Mesenchymal stem cell (in vitro differentiated cells and primary cell): ENCODE results near the gene MIP.

Experiments
- DNase-seq: peaks from one replicate; pipeline ENCODE4 v3.0.0-alpha.2; 2013
- H2AFZ ChIP-seq: one replicate; pipeline ENCODE4 v1.6.1; 2013; ENCODE audit warnings: low read depth, mild to moderate bottlenecking, control low read depth, inconsistent platforms, low read length, moderate library complexity
- H2AK5ac ChIP-seq: 2 replicates; pipeline ENCODE4 v1.6.1; 2013; ENCODE audit warnings: low read length, moderate library complexity, mild to moderate bottlenecking, inconsistent platforms; ENCODE audit not compliant: severe bottlenecking
- H2BK120ac ChIP-seq: one replicate; pipeline ENCODE4 v1.6.1; 2013; ENCODE audit warnings: low read depth, mild to moderate bottlenecking, inconsistent platforms, low read length, moderate library complexity
- H2BK12ac ChIP-seq, 2 experiments: one replicate each; pipeline ENCODE4 v1.6.1; 2013; ENCODE audit warnings: inconsistent platforms in 2 of 2, low read length in 2 of 2, mild to moderate bottlenecking in 2 of 2, moderate library complexity in 2 of 2, control low read depth in 1 of 2
- H2BK15ac ChIP-seq: one replicate; pipeline ENCODE4 v1.6.1; 2013; ENCODE audit warnings: mild to moderate bottlenecking, low read depth, inconsistent platforms; ENCODE audit not compliant: poor library complexity, severe bottlenecking
- H2BK5ac ChIP-seq: 2 replicates; pipeline ENCODE4 v1.6.1; 2013; ENCODE audit warnings: low read depth, mild to moderate bottlenecking, low read length, control low read depth, inconsistent platforms; ENCODE audit not compliant: poor library complexity, severe bottlenecking
- H3K14ac ChIP-seq, 2 experiments: one replicate each; pipeline ENCODE4 v1.6.1; 2013; ENCODE audit warnings: inconsistent platforms in 2 of 2, low read length in 2 of 2, control low read depth in 1 of 2, mild to moderate bottlenecking in 1 of 2, moderate library complexity in 1 of 2
- H3K18ac ChIP-seq, 2 experiments: one replicate each; pipeline ENCODE4 v1.6.1; 2013; ENCODE audit warnings: inconsistent platforms in 2 of 2, low read length in 2 of 2, control low read depth in 1 of 2, low read depth in 1 of 2, mild to moderate bottlenecking in 1 of 2
- H3K23ac ChIP-seq, 2 experiments: one replicate each; pipeline ENCODE4 v1.6.1; 2013; ENCODE audit warnings: inconsistent platforms in 2 of 2, low read length in 2 of 2, mild to moderate bottlenecking in 2 of 2, moderate library complexity in 2 of 2, control low read depth in 1 of 2
- H3K27ac ChIP-seq: 2 replicates; pipeline ENCODE4 v1.5.1; 2013; ENCODE audit warnings: mild to moderate bottlenecking, moderate library complexity, low read length, control low read depth, inconsistent platforms; ENCODE audit not compliant: poor library complexity, severe bottlenecking
- H3K27me3 ChIP-seq, 2 experiments: 2 replicates each; pipeline versions ENCODE4 v1.6.1 to v1.7.0; 2013; ENCODE audit warnings: low read length in 2 of 2, mild to moderate bottlenecking in 2 of 2, moderate library complexity in 2 of 2, control low read depth in 1 of 2, inconsistent platforms in 1 of 2; ENCODE audit not compliant: control insufficient read depth in 1 of 2, insufficient read depth in 1 of 2
- H3K36me3 ChIP-seq, 2 experiments: 2 replicates each; pipeline versions ENCODE4 v1.6.1 to v1.7.0; 2013; ENCODE audit warnings: low read length in 2 of 2, control low read depth in 1 of 2, inconsistent platforms in 1 of 2, low read depth in 1 of 2, mild to moderate bottlenecking in 1 of 2; ENCODE audit not compliant: insufficient read depth in 2 of 2, control insufficient read depth in 1 of 2
- H3K4ac ChIP-seq, 2 experiments: one replicate each; pipeline ENCODE4 v1.6.1; 2013; ENCODE audit warnings: inconsistent platforms in 2 of 2, low read length in 2 of 2, mild to moderate bottlenecking in 2 of 2, moderate library complexity in 2 of 2, control low read depth in 1 of 2, low read depth in 1 of 2
- H3K4me1 ChIP-seq: 2 replicates; pipeline ENCODE4 v1.6.1; 2013; ENCODE audit warnings: low read depth, low read length, control low read depth; ENCODE audit not compliant: control insufficient read depth, insufficient read depth
- H3K4me2 ChIP-seq: 2 replicates; pipeline ENCODE4 v1.6.1; 2013; ENCODE audit warnings: low read length, mild to moderate bottlenecking, inconsistent platforms; ENCODE audit not compliant: poor library complexity, severe bottlenecking
- H3K4me3 ChIP-seq, 2 experiments: 2 replicates each; pipeline versions ENCODE4 v1.5.1 to v1.7.0; 2013; ENCODE audit warnings: low read length in 2 of 2, mild to moderate bottlenecking in 2 of 2, control low read depth in 1 of 2, low read depth in 1 of 2; ENCODE audit not compliant: insufficient read depth in 1 of 2
- H3K79me1 ChIP-seq: replicated peaks from 2 replicates; pipeline ENCODE4 v1.6.1; 2013; ENCODE audit warnings: mild to moderate bottlenecking, control low read depth, low read length, inconsistent platforms; ENCODE audit not compliant: poor library complexity, severe bottlenecking
- H3K9ac ChIP-seq: 2 replicates; pipeline ENCODE4 v1.7.0; 2013; ENCODE audit warnings: mild to moderate bottlenecking, low read length, moderate library complexity
- H3K9me3 ChIP-seq: 2 replicates; pipeline ENCODE4 v1.7.0; 2013; ENCODE audit warnings: mild to moderate bottlenecking, low read length; ENCODE audit not compliant: control insufficient read depth
- H4K8ac ChIP-seq: one replicate; pipeline ENCODE4 v1.6.1; 2013; ENCODE audit warnings: inconsistent platforms, mild to moderate bottlenecking, low read length, moderate library complexity
- H4K91ac ChIP-seq: one replicate; pipeline ENCODE4 v1.6.1; 2013; ENCODE audit warnings: mild to moderate bottlenecking, low read length, inconsistent platforms
- WGBS: methylation state at CpG from one replicate; pipeline ENCODE4 v1.1.7; 2013; ENCODE audit warnings: mixed read lengths; 5-methylcytosine and 5-hydroxymethylcytosine counted together

The MIP gene

DNA sequence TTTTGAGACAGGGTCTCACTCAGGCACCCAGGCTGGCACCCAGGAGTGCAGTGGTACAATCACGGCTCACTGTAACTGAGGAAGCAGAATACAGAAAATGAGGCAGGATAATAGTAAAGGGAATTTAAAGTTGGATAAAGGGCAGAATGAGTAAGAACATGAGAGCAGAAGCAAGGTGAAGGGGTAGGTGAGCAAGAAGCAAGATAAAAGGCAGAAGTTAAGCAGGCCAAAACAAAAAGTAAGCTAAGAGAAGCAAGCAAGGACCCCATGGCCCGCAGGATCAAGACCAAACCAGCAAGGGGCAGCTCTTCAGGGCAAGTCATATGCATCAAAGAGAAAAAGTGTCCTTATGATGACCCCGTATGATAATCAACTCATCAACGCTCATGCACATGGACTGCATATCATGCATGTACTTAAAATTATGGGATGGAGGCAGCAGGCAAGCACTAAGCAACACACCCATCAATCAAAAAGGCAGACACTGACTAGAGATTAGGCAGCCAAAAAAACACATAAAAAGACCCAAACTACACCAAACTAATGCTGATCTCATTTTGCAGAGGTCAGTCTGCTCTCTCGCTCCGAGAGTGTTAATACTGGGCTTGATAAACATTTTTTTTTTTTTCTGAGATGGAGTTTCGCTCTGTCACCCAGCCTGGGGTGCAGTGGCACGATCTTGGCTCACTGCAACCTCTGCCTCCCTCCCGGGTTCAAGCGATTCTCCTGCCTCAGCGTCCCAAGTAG lies 16.9 kb downstream of the MIP start:
- no peak overlapping the region for H3K4ac ChIP-seq
- H3K14ac ChIP-seq = no peak overlapping the region
- DNase-seq = no peak
- no peaks in the 10 kb centered on the region for H3K4me1 ChIP-seq
- no peak overlapping the region for H4K8ac ChIP-seq
- H2AFZ ChIP-seq = no peak overlapping the region
- H2BK12ac ChIP-seq = no peak overlapping the region
- H2BK120ac ChIP-seq = no peak overlapping the region
- no peak overlapping the region for H3K4me2 ChIP-seq
- H3K4me3 ChIP-seq = no peak overlapping the region
- peaks cover 25% of the 10 kb centered on the region for H3K79me1 ChIP-seq
- no peak overlapping the region for H3K27ac ChIP-seq
- H3K36me3 ChIP-seq = no peaks in the 10 kb centered on the region
- H2AK5ac ChIP-seq = no peak overlapping the region
- H3K9ac ChIP-seq = no peak overlapping the region
- no peak overlapping the region for H4K91ac ChIP-seq
- 97% methylated on average over 11 of the region's 11 CpGs for WGBS
- no peaks in the 10 kb centered on the region for H3K27me3 ChIP-seq
- H2BK15ac ChIP-seq = no peak overlapping the region
- H3K23ac ChIP-seq = no peak overlapping the region
- no peaks in the 10 kb centered on the region for H3K9me3 ChIP-seq
- H3K18ac ChIP-seq = no peak overlapping the region
- H2BK5ac ChIP-seq = no peak overlapping the region

DNA sequence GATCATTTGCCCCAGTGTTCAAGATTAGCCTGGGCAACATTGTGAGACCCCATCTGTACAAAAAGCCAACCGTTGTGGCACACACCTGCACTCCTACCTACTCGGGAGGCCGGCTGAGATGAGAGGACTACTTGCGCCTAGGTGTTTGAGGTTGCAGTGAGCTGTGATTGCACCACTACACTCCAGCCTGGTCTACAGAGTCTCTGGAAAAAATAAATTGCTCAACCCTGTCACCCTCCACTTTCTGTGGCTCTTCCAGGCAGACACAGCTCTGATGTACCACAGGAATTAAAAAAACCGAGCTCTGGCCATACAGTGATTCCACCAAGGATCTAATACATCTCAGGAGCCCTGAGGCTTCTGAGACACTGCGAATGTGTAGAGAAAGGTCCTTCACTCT lies 19.6 kb downstream of the MIP start:
- no peak overlapping the region for H3K18ac ChIP-seq
- H4K8ac ChIP-seq = no peak overlapping the region
- peaks cover 8 to 13% of the 10 kb centered on the region in 2 experiments for H3K36me3 ChIP-seq
- no peaks in the 10 kb centered on the region for H3K9me3 ChIP-seq
- H2AFZ ChIP-seq = no peak overlapping the region
- no peak overlapping the region for H3K23ac ChIP-seq
- no peak overlapping the region for H3K4me3 ChIP-seq
- H2BK12ac ChIP-seq = no peak overlapping the region
- H2BK5ac ChIP-seq = no peak overlapping the region
- no peak overlapping the region for H3K4me2 ChIP-seq
- H4K91ac ChIP-seq = no peak overlapping the region
- no peaks in the 10 kb centered on the region for H3K27me3 ChIP-seq
- H3K79me1 ChIP-seq = peaks cover 19% of the 10 kb centered on the region
- DNase-seq = no peak
- H3K9ac ChIP-seq = no peak overlapping the region
- no peak overlapping the region for H2AK5ac ChIP-seq
- no peak overlapping the region for H2BK15ac ChIP-seq
- WGBS = 98% methylated on average over 5 of the region's 6 CpGs
- H3K4ac ChIP-seq = no peak overlapping the region
- H2BK120ac ChIP-seq = no peak overlapping the region
- H3K27ac ChIP-seq = no peak overlapping the region
- H3K14ac ChIP-seq = no peak overlapping the region
- no peaks in the 10 kb centered on the region for H3K4me1 ChIP-seq

DNA sequence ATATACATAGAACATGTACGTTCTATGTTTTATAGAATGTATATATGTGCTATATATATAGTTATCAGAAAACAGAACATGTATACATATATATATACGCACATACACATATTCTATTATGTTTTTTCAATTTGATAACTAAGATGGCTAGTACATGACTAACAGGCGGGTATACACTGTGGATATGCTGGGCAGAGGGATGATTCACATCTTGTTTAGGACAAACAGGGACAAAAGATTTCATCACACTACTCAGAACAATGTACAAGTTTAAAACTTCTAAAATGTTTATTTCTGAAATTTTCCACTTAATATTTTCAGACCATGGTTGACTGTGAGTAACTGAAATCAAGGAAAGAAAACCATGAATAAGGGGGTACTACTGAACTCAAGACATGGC lies 22.6 kb downstream of the MIP start:
- no peak overlapping the region for H3K9ac ChIP-seq
- H3K9me3 ChIP-seq = no peaks in the 10 kb centered on the region
- no peak overlapping the region for H2BK120ac ChIP-seq
- H3K4me2 ChIP-seq = no peak overlapping the region
- H3K27ac ChIP-seq = no peak overlapping the region
- H2BK5ac ChIP-seq = no peak overlapping the region
- H3K36me3 ChIP-seq = peaks cover 22 to 25% of the 10 kb centered on the region in 2 experiments
- no peak overlapping the region for H2AK5ac ChIP-seq
- peaks cover 12% of the 10 kb centered on the region for H3K79me1 ChIP-seq
- H4K91ac ChIP-seq = no peak overlapping the region
- H2AFZ ChIP-seq = no peak overlapping the region
- WGBS = no CpG with 5 or more reads among the region's 3 CpGs
- no peak overlapping the region for H3K23ac ChIP-seq
- H3K18ac ChIP-seq = no peak overlapping the region
- H3K4me3 ChIP-seq = no peak overlapping the region
- H2BK12ac ChIP-seq = no peak overlapping the region
- no peak overlapping the region for H2BK15ac ChIP-seq
- peak; percentile 2 for DNase-seq
- no peak overlapping the region for H3K4ac ChIP-seq
- no peaks in the 10 kb centered on the region for H3K4me1 ChIP-seq
- no peak overlapping the region for H4K8ac ChIP-seq
- no peak overlapping the region for H3K14ac ChIP-seq
- no peaks in the 10 kb centered on the region for H3K27me3 ChIP-seq

DNA sequence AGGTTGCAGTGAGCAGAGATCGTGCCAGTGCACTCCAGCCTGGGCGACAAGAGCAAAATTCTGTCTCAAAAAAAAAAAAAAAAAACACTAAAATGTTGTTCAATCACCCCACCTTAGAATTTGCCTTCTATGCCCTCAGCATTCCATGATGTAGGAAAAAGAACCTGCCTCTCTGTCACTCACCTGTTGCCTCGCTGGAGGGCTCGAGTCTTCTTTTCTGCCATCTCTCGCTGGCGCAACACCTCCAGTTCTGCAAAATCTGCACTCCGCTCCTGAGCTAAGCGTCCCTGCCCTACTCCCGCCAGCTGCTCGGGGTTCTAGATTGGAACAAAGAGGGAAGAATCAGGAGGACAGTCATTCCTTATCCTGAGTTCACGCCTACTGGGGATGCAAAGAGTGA lies 23.2 kb downstream of the MIP start:
- H3K36me3 ChIP-seq = peaks cover 22 to 25% of the 10 kb centered on the region in 2 experiments
- H3K27ac ChIP-seq = no peak overlapping the region
- H2BK5ac ChIP-seq = no peak overlapping the region
- no peak overlapping the region for H3K14ac ChIP-seq
- H3K18ac ChIP-seq = no peak overlapping the region
- no peak overlapping the region for H2AFZ ChIP-seq
- H2BK12ac ChIP-seq = no peak overlapping the region
- no peak overlapping the region for H2BK120ac ChIP-seq
- H3K79me1 ChIP-seq = peaks cover 8% of the 10 kb centered on the region
- no peak overlapping the region for H3K4ac ChIP-seq
- H4K8ac ChIP-seq = no peak overlapping the region
- H3K27me3 ChIP-seq = no peaks in the 10 kb centered on the region
- H3K23ac ChIP-seq = no peak overlapping the region
- H4K91ac ChIP-seq = no peak overlapping the region
- no peak overlapping the region for H2BK15ac ChIP-seq
- DNase-seq = no peak
- H3K4me2 ChIP-seq = no peak overlapping the region
- H3K4me3 ChIP-seq = no peak overlapping the region
- no peaks in the 10 kb centered on the region for H3K9me3 ChIP-seq
- no peak overlapping the region for H3K9ac ChIP-seq
- no peaks in the 10 kb centered on the region for H3K4me1 ChIP-seq
- no peak overlapping the region for H2AK5ac ChIP-seq
- WGBS = 98% methylated on average over 11 of the region's 11 CpGs
